Astrocyte (in vitro differentiated cells and primary cell): ENCODE measurements around the gene PLD2. TPM values are rescaled to one million over a fixed set of nuclear protein-coding genes. Genes with fewer than 3 reads are reported as not detected.

ENCODE experiments used
- DNase-seq: peaks from one replicate; pipeline ENCODE4 v3.0.0-alpha.2; 2010; ENCODE audit warnings: low read depth
- FAIRE-seq: peaks from 2 replicates; lab custom pipeline; 2011; peaks lifted over from hg19 to GRCh38; lab: Jason Lieb, UNC
- H2AFZ ChIP-seq: 2 replicates; pipeline ENCODE4 v1.6.0; 2012; ENCODE audit warnings: low read depth, low read length, inconsistent platforms
- H3K27ac ChIP-seq: 2 replicates; pipeline ENCODE4 v1.5.1; 2011; ENCODE audit warnings: low read depth, low read length, inconsistent platforms
- H3K27me3 ChIP-seq: 2 replicates; pipeline ENCODE4 v1.6.0; 2011; ENCODE audit warnings: low read length, inconsistent platforms; ENCODE audit not compliant: insufficient read depth
- H3K36me3 ChIP-seq: 2 replicates; pipeline ENCODE4 v1.5.1; 2011; ENCODE audit warnings: low read length, inconsistent platforms; ENCODE audit not compliant: insufficient read depth
- H3K4me1 ChIP-seq: 2 replicates; pipeline ENCODE4 v1.5.1; 2011; ENCODE audit warnings: low read length, inconsistent platforms; ENCODE audit not compliant: insufficient read depth
- H3K4me2 ChIP-seq: 2 replicates; pipeline ENCODE4 v1.6.0; 2012; ENCODE audit warnings: low read length, inconsistent platforms
- H3K4me3 ChIP-seq: 2 replicates; pipeline ENCODE4 v1.5.1; 2011; ENCODE audit warnings: low read depth, mild to moderate bottlenecking, low read length, inconsistent platforms; ENCODE audit not compliant: insufficient read depth
- H3K79me2 ChIP-seq: 2 replicates; pipeline ENCODE4 v1.6.0; 2012; ENCODE audit warnings: mild to moderate bottlenecking, low read length, inconsistent platforms; ENCODE audit not compliant: insufficient read depth
- H3K9ac ChIP-seq: 2 replicates; pipeline ENCODE4 v1.6.0; 2012; ENCODE audit warnings: mild to moderate bottlenecking, low read length, inconsistent platforms
- H3K9me3 ChIP-seq: 2 replicates; pipeline ENCODE4 v1.5.1; 2012; ENCODE audit warnings: low read depth, mild to moderate bottlenecking, low read length, inconsistent platforms; ENCODE audit not compliant: insufficient read depth
- H4K20me1 ChIP-seq: 2 replicates; pipeline ENCODE4 v1.6.0; 2012; ENCODE audit warnings: low read length, inconsistent platforms; ENCODE audit not compliant: insufficient read depth
- H3K27ac Mint-ChIP-seq: one replicate; pipeline ENCODE4 v1.8.0; 2021; ENCODE audit warnings: mild to moderate bottlenecking, mixed read lengths; ENCODE audit not compliant: unreplicated experiment
- H3K27me3 Mint-ChIP-seq: one replicate; pipeline ENCODE4 v1.8.0; 2021; ENCODE audit warnings: low read depth, mixed read lengths; ENCODE audit not compliant: unreplicated experiment
- H3K36me3 Mint-ChIP-seq: one replicate; pipeline ENCODE4 v1.8.0; 2021; ENCODE audit warnings: low read depth, mixed read lengths; ENCODE audit not compliant: unreplicated experiment
- H3K4me1 Mint-ChIP-seq: one replicate; pipeline ENCODE4 v1.8.0; 2021; ENCODE audit warnings: low read depth, mixed read lengths; ENCODE audit not compliant: unreplicated experiment
- H3K4me3 Mint-ChIP-seq: one replicate; pipeline ENCODE4 v1.8.0; 2021; ENCODE audit warnings: mild to moderate bottlenecking, moderate library complexity, mixed read lengths; ENCODE audit not compliant: unreplicated experiment
- H3K9me3 Mint-ChIP-seq: one replicate; pipeline ENCODE4 v1.8.0; 2021; ENCODE audit warnings: mild to moderate bottlenecking, mixed read lengths; ENCODE audit not compliant: unreplicated experiment
- CTCF ChIP-seq: IDR thresholded peaks from 2 replicates; pipeline ENCODE4 v1.5.1; 2011; ENCODE audit warnings: low read depth, mild to moderate bottlenecking, inconsistent platforms, low read length, moderate library complexity; ENCODE audit not compliant: insufficient read depth
- EZH2 ChIP-seq: IDR thresholded peaks from 2 replicates; pipeline ENCODE4 v1.6.1; 2012; ENCODE audit warnings: mild to moderate bottlenecking, low read length, inconsistent platforms; ENCODE audit not compliant: insufficient read depth
- total RNA-seq: library from RNA; stranded (reverse); gene quantifications from 2 replicates; pipeline ENCODE4 v1.2.1, GENCODE V29; 2021

PLD2 gene
- total RNA-seq, 1 donor from 2014 or later: 29.3 TPM

GRCh38 chr17:4818276-4818675, 11.3 kb downstream of the PLD2 start:
- Mint-ChIP-seq H3K4me3 (no peak overlapping the region), H3K27me3 (no peaks in the 10 kb centered on the region), H3K36me3 (peaks cover 25% of the 10 kb centered on the region), H3K27ac (no peak overlapping the region), H3K9me3 (no peaks in the 10 kb centered on the region), H3K4me1 (no peaks in the 10 kb centered on the region)
- Histone ChIP-seq H3K36me3 (peaks cover 3% of the 10 kb centered on the region), H3K4me1 (no peaks in the 10 kb centered on the region), H3K4me2 (no peak overlapping the region), H2AFZ (no peak overlapping the region), H4K20me1 (peaks cover 5% of the 10 kb centered on the region), H3K9me3 (no peaks in the 10 kb centered on the region), H3K27me3 (no peaks in the 10 kb centered on the region), H3K9ac (no peak overlapping the region), H3K27ac (no peak overlapping the region), H3K79me2 (no peaks in the 10 kb centered on the region), H3K4me3 (no peak overlapping the region)
- FAIRE-seq (no peak), DNase-seq (no peak)
- TF ChIP-seq CTCF: no peak
- TF ChIP-seq EZH2: no peak

GRCh38 chr17:4822835-4823234, 15.9 kb downstream of the PLD2 start:
- no peaks in the 10 kb centered on the region for H3K79me2 ChIP-seq
- H2AFZ ChIP-seq: no peak overlapping the region
- Mint-ChIP-seq H3K27ac (no peak overlapping the region), H3K4me3 (no peak overlapping the region), H3K9me3 (no peaks in the 10 kb centered on the region), H3K36me3 (peaks cover 11% of the 10 kb centered on the region), H3K27me3 (no peaks in the 10 kb centered on the region), H3K4me1 (no peaks in the 10 kb centered on the region)
- no peaks in the 10 kb centered on the region for H4K20me1 ChIP-seq
- no peaks in the 10 kb centered on the region for H3K27me3 ChIP-seq
- no peak overlapping the region for H3K4me2 ChIP-seq
- FAIRE-seq (no peak), DNase-seq (no peak)
- H3K9me3 ChIP-seq: no peaks in the 10 kb centered on the region
- H3K36me3 ChIP-seq: no peaks in the 10 kb centered on the region
- no peak overlapping the region for H3K9ac ChIP-seq
- no peak overlapping the region for H3K27ac ChIP-seq
- H3K4me1 ChIP-seq: no peaks in the 10 kb centered on the region
- TF ChIP-seq CTCF (no peak), EZH2 (no peak)
- no peak overlapping the region for H3K4me3 ChIP-seq

- TF ChIP-seq EZH2 (no peak), CTCF (no peak)
- Histone ChIP-seq H3K9me3 (no peaks in the 10 kb centered on the region), H3K27me3 (no peaks in the 10 kb centered on the region), H3K27ac (no peak overlapping the region), H3K4me2 (no peak overlapping the region), H3K36me3 (no peaks in the 10 kb centered on the region), H3K9ac (no peak overlapping the region), H3K4me3 (no peak overlapping the region), H2AFZ (no peak overlapping the region), H3K4me1 (no peaks in the 10 kb centered on the region), H3K79me2 (no peaks in the 10 kb centered on the region), H4K20me1 (no peaks in the 10 kb centered on the region)
- Mint-ChIP-seq H3K27me3 (no peaks in the 10 kb centered on the region), H3K4me1 (no peaks in the 10 kb centered on the region), H3K36me3 (peaks cover 14% of the 10 kb centered on the region), H3K4me3 (no peak overlapping the region), H3K9me3 (no peaks in the 10 kb centered on the region), H3K27ac (no peak overlapping the region)
- DNase-seq: no peak
- FAIRE-seq: no peak
These were observed 16.6 kb downstream of the PLD2 start for GRCh38 chr17:4823373-4824089.
